ENCODE results near the gene UBL4A.
A peak's percentile ranks its signal among the peaks of the same experiment; 100 is the strongest.
"Not testable (repeated sequence)": the region's sequence is repeated elsewhere in the genome, so short reads cannot be mapped to it uniquely, and the experiment has no call there.

The UBL4A gene

GRCh38 chrX:154507673-154508383 is 21.4 kb upstream of the UBL4A start:
- no peak for DNase-seq

DNA sequence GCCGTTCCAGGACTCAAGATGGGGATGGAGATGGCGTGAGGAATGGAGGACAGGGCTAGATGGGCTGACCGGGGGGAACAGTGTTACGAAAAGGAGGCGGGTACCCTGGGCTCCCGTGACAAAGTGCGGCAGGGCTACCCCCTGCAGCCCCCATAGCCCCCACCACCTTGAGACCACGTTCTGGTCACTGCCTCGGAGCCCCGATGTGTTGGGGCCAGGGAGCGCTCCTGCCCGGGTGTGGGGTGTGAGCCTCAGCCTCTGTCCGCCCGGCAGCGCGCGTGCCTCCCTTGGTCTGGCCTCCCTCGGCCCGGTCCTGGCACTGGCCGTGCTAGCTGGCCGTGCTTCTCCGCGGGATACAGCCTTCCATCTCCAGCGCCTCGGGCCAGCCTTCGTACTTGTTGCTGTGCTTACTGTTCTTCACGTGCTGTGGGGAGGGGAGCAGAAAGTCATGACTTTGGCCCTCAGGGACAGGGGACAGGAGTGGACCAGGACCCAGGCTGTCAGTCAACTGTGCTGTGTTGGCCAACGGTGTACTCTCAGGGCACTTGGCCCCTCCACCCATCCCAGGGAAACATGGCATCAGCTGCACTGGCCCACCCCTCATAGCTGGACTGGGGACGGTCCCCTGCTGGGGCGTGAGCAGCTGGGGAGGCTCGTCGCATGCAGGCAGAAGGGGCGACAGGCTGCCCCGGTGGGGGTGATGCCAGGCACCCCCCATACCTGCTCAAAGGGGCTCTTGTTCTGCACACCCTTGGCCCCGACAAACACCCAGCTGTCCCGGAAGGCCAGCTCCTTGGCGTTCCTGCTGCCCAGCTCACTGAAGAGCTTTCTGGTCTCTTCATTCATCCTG is 20.3 kb upstream of the UBL4A start:
- no peak for DNase-seq

- no peak for DNase-seq
Observed at GRCh38 chrX:154505734-154506133, 19.3 kb upstream of the UBL4A start.

- DNase-seq, result no peak
Observed at GRCh38 chrX:154502989-154503388, 16.6 kb upstream of the UBL4A start.

DNA sequence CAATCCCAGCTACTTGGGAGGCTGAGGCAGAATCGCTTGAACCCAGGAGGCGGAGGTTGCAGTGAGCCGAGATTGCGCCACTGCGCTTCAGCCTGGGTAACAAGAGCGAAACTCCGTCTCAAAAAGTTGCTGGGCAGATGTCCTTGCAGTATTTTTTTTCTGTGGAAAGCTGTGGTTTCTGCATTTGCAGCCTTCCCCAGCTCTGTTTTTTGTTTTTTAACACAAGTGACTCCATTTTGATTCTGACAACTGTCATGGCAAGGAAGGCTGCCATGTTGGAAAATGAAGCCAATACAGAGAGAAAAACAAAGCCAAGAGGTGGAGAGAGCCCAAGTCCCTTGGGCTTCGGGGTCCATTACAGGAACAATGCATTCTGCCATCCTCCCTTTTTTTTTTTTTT is 15.7 kb upstream of the UBL4A start:
- DNase-seq, result no peak

DNA sequence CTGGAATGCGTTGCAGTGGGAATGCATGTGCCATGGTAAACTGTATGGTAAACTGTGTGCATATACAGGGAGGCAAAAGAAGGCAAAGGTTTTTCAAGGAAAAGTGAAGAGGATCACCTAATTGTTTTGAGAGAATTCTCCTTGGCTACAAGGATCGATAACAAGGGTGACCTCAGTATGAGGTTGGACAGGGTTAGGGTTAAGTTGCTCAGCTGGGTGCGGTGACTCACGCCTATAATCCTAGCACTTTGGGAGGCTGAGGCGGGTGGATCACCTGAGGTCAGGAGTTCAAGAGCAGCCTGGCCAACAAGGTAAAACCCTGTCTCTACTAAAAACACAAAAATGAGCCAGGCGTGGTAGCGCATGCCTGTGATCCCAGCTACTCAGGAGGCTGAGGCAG is 15.0 kb upstream of the UBL4A start:
- not testable (repeated sequence) for DNase-seq

DNA sequence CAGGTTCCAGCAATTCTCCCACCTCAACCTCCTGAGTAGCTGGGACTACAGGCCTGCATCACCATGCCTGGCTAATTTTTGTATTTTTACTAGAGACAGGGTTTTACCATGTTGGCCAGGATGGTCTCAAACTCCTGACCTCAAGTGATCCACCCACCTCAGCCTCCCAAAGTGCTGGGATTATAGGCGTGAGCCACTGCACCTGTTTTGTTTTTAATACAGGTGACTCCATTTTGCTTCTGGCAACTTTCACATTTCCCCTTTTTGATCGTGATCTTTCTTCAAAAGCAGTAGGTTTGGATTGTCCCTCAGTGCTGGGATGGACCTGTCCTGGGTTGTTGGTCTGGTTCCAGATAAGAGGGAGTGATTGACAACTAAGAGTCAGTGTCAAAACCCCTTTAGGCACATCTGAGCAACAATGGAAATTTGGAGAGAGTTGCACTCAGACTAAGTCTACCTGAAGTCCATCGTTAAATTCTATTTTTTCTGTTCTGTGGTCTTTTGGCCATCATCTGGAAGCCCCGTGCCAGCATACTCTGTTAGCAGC is 10.2 kb upstream of the UBL4A start:
- not testable (repeated sequence) for DNase-seq

DNA sequence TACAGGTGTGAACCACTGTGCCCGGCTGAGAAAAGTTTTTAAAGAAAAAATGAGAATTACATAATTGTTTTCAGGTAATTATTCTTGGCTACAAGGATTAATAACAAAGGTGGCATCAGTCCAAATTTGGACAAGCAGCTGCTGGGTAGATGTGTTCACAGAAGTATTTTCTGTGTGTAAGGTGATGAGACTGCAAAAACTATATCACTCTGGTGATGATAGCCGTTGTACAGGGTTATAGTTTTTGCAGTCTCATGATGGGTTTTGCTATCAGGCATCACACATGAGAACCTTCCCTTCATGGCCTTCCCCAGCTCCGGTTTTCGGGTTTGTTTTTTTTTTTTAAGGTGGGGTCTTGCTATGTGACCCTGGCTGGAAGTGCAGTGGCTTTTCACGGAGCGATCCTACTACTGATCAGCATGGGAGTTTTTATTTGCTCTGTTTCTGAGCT is 9.1 kb upstream of the UBL4A start:
- DNase-seq, result no peak

DNA sequence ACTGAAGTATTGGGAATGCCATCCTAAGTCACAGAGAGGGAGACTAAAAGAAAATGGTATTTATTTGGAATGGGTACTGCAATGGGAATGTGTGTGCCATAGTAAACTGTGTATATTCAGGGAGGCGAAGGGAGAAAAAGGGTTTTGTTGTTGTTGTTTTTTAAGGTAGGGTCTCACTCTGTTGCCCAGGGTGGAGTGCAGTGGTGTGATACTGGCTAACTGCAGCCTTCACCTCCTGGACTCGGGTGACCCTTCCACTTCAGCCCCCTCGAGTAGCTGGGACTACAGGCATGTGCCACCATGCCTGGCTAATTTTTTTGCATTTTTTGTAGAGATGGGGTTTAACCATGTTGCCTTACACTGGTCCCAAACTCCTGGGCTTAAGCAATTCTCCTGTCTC is 8.3 kb upstream of the UBL4A start:
- DNase-seq, result no peak

- DNase-seq, result peak; percentile 51
Observed at GRCh38 chrX:154490414-154491083, 4.1 kb upstream of the UBL4A start, which contains the start of gene SLC10A3. Gene SLC10A3 (minus strand): TSS chrX:154490629. CDS start chrX:154488940, 1,689 bp downstream.

DNA sequence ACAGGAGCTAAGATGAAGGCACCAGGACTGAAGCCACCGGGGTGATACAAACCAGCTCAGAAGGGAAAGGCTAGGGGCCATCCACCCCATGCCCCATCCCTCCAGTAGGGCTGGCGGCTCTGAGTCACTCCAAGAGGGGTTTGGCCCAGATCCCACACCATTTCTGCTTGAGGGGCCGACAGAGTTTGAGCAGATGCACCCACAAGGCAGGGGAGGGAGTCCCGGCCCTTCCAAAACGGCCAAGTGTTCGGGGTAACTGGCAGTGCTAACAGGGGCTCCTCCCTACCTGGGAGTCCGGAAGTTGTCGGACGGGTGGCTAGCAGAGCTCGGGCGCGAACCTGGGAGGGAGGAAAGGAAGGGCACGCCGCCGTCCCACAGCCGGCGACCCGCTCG is 3.6 kb upstream of the UBL4A start:
- no peak for DNase-seq

- DNase-seq, result no peak
Observed at GRCh38 chrX:154489182-154489581, 2.8 kb upstream of the UBL4A start.

GRCh38 chrX:154488336-154489075 is 2.1 kb upstream of the UBL4A start:
- DNase-seq, result no peak

DNA sequence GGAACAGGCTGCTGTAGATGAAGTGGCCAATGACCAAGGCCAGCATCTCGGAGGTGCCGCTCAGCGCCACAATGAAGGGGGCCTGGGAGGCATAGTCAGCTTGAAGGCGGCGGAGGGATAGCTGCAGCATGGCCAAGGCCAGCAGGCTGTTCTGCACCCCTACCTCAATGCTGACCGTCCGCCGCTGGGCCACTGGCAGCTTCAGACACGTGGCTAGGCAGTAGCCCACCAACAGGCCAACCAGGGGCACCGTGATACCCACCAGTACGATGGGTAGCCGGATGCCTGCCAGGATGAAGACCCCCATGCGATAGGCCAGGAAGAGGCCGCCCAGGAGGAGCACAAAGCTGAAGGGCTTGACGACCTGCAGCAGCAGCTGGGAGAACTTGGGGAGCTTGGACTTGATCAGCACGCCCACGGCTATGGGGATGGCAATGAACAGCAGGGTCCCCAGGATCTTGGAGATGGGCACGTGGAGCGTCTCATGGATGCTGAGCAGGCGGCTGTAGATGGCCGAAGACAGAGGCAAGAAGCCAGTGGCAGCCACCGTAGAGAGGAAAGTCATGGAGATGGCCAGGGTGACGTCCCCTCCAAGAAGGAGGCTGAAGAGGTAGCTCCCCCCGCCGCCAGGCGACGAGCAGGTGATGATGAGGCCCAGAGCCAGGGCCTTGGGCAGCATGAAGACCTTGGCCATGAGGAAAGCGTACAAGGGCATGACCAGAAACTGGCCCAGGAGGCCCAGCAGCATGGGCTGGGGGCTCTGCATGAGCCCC is 1.3 kb upstream of the UBL4A start:
- no peak for DNase-seq

- no peak for DNase-seq
Observed at GRCh38 chrX:154486052-154486395, 391 bp downstream of the UBL4A start.

- peak; percentile 60 for DNase-seq
Observed at GRCh38 chrX:154485150-154486051, 1.0 kb downstream of the UBL4A start.

DNA sequence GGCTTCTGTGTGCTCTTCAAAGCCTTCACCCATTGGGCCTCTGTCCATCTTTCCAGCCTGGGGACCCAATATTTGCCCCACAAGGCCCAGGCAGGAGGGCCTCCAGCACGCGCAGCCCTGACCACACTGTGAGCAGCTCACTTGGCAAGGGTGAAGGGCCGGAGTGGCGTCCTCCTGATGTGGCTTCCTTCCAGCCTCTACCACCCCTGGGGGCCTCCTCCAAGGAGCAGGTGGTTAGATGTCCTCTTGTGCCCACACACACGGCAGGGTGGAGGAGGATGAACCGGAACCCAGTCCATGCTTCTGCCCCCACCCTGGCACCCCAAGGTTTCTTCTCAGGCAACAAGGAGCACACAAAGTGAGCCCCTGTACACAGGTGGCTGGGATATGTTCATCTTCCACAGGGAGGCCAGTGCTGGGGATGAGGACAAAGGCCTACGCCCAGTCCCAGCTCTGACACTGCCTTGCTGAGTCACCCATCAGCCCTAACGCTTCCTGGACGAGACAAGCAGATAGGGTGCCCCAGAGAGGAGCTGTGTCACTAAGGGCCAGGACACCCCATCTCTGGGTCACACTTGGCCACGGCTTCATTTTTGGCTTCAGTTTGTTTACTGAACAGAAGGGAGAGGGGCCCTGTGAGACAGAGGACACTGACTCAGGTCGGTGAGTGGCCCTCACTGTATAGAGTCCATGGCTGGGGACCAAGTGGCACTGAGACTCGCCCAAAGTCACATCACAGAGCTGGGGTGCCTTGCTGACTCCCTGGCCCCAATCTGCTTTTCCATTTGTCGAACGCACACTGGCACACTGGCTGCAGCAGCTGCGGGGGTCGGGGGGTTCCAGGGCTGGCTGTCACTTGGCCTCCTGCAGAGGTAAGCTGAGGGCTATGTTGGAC is 1.9 kb downstream of the UBL4A start:
- DNase-seq, result no peak

DNA sequence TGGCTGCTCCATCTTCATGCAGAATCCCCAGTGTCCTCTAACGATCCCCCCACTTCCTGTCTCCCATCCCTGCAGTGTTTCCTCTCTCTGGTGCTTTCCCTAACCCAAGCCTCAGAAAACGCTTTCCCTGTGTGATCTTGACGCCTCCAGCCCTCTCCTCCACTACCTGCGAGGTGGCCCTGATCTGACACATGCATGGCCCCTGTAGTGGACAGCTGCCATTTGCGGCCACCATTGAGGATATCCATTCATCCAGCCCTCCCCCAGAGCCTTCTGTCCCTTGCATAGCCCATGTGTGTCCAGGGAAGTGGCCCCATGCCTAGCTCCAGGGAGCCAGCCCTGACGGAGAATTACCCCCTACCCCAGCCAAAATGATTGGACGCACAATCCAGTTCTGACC is 3.1 kb downstream of the UBL4A start:
- DNase-seq, result no peak

GRCh38 chrX:154482786-154483185 is 3.6 kb downstream of the UBL4A start:
- no peak for DNase-seq
